ENCODE results near the gene UQCC3.

DNA sequence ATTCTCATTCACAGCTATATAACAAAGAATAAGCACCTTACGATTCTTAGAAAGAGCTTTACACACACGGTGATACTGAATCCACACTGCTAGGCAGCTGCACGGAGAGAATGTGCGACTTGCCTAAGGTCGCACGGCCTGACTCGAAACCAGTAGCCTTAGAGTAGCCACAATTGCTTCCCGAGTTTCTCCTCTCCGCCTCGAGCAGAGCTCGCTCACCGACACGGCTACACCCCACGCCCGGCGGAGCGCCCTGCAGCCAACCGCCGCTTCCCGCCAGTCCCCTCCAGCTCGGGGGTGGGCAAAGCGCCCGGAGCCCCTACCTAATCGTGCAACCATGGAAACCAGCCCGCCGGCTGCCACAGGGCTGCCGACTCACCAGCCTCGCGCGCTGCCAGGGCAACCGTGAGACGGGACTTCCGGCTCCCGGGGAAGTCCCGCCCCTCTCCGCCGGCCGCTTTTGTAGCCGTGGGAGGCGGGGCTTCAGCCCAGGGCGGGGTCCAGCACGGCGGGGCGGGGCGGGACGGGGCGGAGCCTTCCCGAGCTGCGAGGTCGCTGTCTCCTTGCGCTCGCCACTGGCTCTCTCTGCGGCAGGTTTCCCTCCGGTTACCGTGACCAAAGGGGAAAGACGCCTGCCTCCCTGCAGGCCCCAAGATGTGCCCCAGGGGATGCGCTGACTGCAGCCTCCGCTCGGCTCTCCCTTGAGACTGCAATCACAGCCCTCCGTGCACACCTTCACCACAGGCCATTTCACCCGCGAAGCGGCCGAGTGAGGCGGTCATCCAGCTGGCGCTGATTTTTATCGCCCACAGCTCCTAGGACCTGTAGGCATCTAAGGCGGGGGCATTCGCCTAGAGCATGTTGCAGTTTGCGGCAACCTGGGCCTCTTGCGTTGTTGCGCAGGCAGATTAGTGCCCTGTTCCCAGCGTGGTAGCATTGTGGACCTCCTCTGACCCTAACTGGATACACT, 34.7 kb downstream of the UQCC3 start:
- TF ChIP-seq CTCF (conservative IDR thresholded peaks at IDR 0.05) (no peak), EZH2 (IDR thresholded peaks at IDR 0.05; ENCODE audit: low read depth) (no peak)

All from PC-9 (cell line).